Measurements from ENCODE around the gene LBX1. TPM values are rescaled to one million over a fixed set of nuclear protein-coding genes. Genes with fewer than 3 reads are reported as not detected.
"Not testable (repeated sequence)": the region's sequence is repeated elsewhere in the genome, so short reads cannot be mapped to it uniquely, and the experiment has no call there.

LBX1 gene
- total RNA-seq, 2 experiments from 2014 or later, result not detected

DNA sequence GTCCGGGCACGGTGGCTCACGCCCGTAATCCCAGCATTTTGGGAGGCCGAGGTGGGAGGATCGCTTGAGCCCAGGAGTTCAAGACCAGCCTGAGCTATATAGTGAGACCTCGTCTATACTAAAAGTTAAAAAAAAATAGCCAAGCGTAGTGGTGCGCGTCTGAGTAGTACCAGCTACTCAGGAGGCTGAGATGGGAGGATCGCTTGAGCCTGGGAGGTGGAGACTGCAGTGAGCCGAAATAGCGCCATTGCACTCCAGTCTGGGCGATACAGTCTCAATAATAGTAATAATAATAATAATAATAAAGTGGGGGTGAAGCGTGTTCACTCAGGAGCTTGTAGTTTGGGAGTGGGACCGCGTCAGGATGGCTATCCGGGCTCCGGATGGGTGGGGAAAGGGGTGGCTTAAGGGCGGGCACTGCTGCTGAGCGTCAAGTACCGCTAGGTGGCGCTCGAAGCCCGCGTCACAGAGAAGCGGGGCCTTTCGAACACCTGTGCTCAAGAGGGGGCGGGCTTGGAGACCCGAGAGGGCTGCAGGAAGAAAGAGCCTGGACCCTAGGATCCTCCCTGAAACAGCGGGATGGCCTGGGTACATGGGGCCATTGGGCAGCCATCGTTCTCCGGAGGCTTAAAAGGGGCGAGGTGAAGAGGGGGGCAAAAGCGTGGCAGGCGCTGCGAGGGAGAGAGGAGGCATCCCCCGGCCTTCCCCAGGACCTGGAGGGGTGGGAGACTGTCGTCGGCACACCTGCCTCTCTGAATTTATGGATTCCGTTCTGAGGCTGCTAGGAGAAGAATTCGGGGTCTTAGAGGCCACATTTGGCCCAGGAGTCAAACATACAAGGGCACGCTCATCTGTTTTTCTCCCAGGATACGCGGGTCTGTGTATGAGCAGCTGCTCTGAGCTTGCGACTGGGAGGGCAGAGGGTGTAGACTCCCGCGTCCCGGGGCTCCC lies 14.5 kb downstream of the LBX1 start:
- peaks cover 24% of the 10 kb centered on the region for H3K4me1 Mint-ChIP-seq
- H3K27me3 Mint-ChIP-seq, result peaks cover 96% of the 10 kb centered on the region
- no peak overlapping the region for H3K27ac Mint-ChIP-seq
- H3K4me3 Mint-ChIP-seq, result peak overlapping the region; percentile 75
- no peaks in the 10 kb centered on the region for H3K9me3 Mint-ChIP-seq
- no peaks in the 10 kb centered on the region for H3K36me3 Mint-ChIP-seq
- DNase-seq, result peak; percentile 76

- H3K36me3 Mint-ChIP-seq, result no peaks in the 10 kb centered on the region
- H3K27me3 Mint-ChIP-seq, result peaks cover 65% of the 10 kb centered on the region
- no peak for DNase-seq
- H3K4me3 Mint-ChIP-seq, result no peak overlapping the region
- no peak overlapping the region for H3K27ac Mint-ChIP-seq
- no peaks in the 10 kb centered on the region for H3K4me1 Mint-ChIP-seq
- H3K9me3 Mint-ChIP-seq, result no peaks in the 10 kb centered on the region
Observed at GRCh38 chr10:101208543-101208942, 20.7 kb downstream of the LBX1 start.

DNA sequence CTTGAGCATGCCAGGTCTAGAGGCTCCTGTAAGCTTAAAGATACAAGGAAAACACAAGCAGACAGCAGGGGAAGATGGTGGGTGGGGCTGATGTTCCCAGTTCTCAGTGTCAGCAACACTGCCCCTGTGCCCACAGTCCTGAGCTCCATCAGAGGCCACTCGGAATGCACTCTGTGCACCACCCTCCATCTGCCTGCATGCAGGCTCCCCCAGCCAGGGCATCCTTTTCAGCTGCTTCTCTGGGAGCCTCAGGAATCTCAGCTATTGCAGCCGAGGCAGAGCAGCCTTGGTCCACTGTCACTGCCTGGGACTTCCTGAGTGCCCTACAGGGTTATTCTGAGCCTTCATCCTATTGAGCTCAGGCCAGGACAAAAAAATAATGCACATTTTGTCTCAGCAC lies 22.2 kb downstream of the LBX1 start:
- no peak overlapping the region for H3K27ac Mint-ChIP-seq
- no peaks in the 10 kb centered on the region for H3K36me3 Mint-ChIP-seq
- DNase-seq, result no peak
- H3K27me3 Mint-ChIP-seq, result peaks cover 54% of the 10 kb centered on the region
- H3K4me3 Mint-ChIP-seq, result no peak overlapping the region
- H3K9me3 Mint-ChIP-seq, result no peaks in the 10 kb centered on the region
- H3K4me1 Mint-ChIP-seq, result no peaks in the 10 kb centered on the region

- not testable (repeated sequence) for H3K9me3 Mint-ChIP-seq, DNase-seq
Observed at GRCh38 chr10:101202667-101203066, 26.6 kb downstream of the LBX1 start.

DNA sequence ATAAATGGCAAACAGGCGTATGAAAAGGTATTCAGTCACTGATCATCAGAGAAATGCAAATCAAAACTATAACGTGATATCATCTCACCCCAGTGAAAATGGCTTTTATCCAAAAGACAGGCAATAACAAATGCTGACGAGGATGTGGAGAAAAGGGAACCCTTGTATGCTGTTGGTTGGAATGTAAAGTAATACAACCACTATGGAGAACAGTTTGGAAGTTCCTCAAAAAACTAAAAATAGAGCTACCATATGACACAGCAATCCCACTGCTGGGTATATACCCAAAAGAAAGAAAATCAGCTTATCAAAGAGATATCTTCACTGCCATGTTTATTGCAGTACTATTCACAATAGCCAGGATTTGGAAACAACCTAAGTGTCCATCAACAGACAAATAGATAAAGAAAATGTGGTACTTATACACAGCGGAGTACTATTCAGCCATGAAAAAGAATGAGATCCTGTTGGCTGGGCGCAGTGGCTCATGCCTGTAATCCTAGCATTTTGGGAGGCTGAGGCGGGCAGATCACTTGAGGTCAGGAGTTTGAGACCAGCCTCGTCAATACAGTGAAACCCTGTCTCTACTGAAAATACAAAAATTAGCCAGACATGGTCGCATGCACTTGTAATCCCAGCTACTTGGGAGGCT lies 30.8 kb downstream of the LBX1 start:
- not testable (repeated sequence) for H3K4me1 Mint-ChIP-seq, H3K36me3 Mint-ChIP-seq, DNase-seq, H3K4me3 Mint-ChIP-seq, H3K27ac Mint-ChIP-seq, H3K9me3 Mint-ChIP-seq
- peaks cover 12% of the 10 kb centered on the region for H3K27me3 Mint-ChIP-seq

More at GRCh38 chr10:101202667-101203066, 26.6 kb downstream of the LBX1 start:
- H3K27me3 Mint-ChIP-seq, result peaks cover 25% of the 10 kb centered on the region
- not testable (repeated sequence) for H3K4me1 Mint-ChIP-seq, H3K27ac Mint-ChIP-seq, H3K4me3 Mint-ChIP-seq, H3K36me3 Mint-ChIP-seq

- no peaks in the 10 kb centered on the region for H3K36me3 Mint-ChIP-seq
- no peaks in the 10 kb centered on the region for H3K9me3 Mint-ChIP-seq
- peaks cover 14% of the 10 kb centered on the region for H3K27me3 Mint-ChIP-seq
- H3K4me3 Mint-ChIP-seq, result no peak overlapping the region
- no peak for DNase-seq
- H3K4me1 Mint-ChIP-seq, result peaks cover under 1% of the 10 kb centered on the region
- H3K27ac Mint-ChIP-seq, result no peak overlapping the region
Observed at GRCh38 chr10:101195921-101196320, 33.3 kb downstream of the LBX1 start.

- Mint-ChIP-seq H3K4me1 (peaks cover 5% of the 10 kb centered on the region), H3K4me3 (no peak overlapping the region), H3K9me3 (no peaks in the 10 kb centered on the region), H3K27ac (no peak overlapping the region), H3K36me3 (no peaks in the 10 kb centered on the region), H3K27me3 (peaks cover 6% of the 10 kb centered on the region)
- no peak for DNase-seq
Observed at GRCh38 chr10:101189461-101190401, 39.5 kb downstream of the LBX1 start.

DNA sequence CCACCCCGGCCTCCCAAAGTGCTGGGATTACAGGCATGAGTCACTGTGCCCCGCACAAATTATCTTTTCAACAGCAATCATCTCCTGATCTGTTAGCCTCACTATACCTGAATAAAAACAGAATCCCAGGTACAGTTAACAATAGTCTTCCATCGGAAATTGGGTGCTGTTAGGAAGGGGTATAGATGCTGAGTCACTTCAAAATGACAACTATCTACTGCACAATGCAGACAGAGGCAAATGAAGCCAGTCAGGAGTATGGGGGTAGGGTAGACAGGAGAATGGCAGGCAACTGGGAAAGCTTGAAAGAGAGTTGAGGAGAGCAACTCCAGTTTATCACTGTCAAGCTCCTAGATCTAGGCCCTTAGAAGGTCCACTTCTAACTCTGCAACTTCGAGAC lies 40.3 kb downstream of the LBX1 start:
- H3K36me3 Mint-ChIP-seq, result no peaks in the 10 kb centered on the region
- peaks cover 6% of the 10 kb centered on the region for H3K27me3 Mint-ChIP-seq
- DNase-seq, result no peak
- H3K4me3 Mint-ChIP-seq, result no peak overlapping the region
- peaks cover 5% of the 10 kb centered on the region for H3K4me1 Mint-ChIP-seq
- no peaks in the 10 kb centered on the region for H3K9me3 Mint-ChIP-seq
- H3K27ac Mint-ChIP-seq, result no peak overlapping the region

- no peaks in the 10 kb centered on the region for H3K4me1 Mint-ChIP-seq
- no peak overlapping the region for H3K4me3 Mint-ChIP-seq
- no peaks in the 10 kb centered on the region for H3K36me3 Mint-ChIP-seq
- peaks cover 22% of the 10 kb centered on the region for H3K27me3 Mint-ChIP-seq
- no peaks in the 10 kb centered on the region for H3K9me3 Mint-ChIP-seq
- H3K27ac Mint-ChIP-seq, result no peak overlapping the region
- DNase-seq, result no peak
Observed at GRCh38 chr10:101183458-101184183, 45.6 kb downstream of the LBX1 start.

GRCh38 chr10:101182936-101183335 lies 46.3 kb downstream of the LBX1 start:
- Mint-ChIP-seq H3K4me1 (no peaks in the 10 kb centered on the region), H3K27me3 (peaks cover 28% of the 10 kb centered on the region), H3K36me3 (no peaks in the 10 kb centered on the region), H3K4me3 (no peak overlapping the region), H3K27ac (no peak overlapping the region), H3K9me3 (no peaks in the 10 kb centered on the region)
- DNase-seq, result no peak

Other genes starting within 250 kb of the LBX1 start
- 10 to 100 TPM; 56.3 to 58.1 TPM for gene MRPL43, start 242.0 kb downstream of the LBX1 start, total RNA-seq
- 10 to 100 TPM; 40.6 to 41.9 TPM for gene TWNK, start 241.9 kb downstream of the LBX1 start, total RNA-seq
- 10 to 100 TPM; 10.4 to 12.1 TPM for gene LZTS2, start 229.7 kb downstream of the LBX1 start, total RNA-seq
- under 1 TPM; 0.14 to 0.66 TPM for gene PDZD7, start 198.3 kb downstream of the LBX1 start, total RNA-seq
- 10 to 100 TPM; 12.6 to 13.9 TPM for gene SFXN3, start 198.2 kb downstream of the LBX1 start, total RNA-seq
- gene KAZALD1, start 167.5 kb downstream of the LBX1 start, total RNA-seq, result under 1 TPM; 0.25 to 0.28 TPM
- not detected for gene TLX1, start 98.2 kb downstream of the LBX1 start, total RNA-seq
- 10 to 100 TPM; 14.0 to 14.3 TPM for gene BTRC, start 124.7 kb upstream of the LBX1 start, total RNA-seq

Data from activated naive CD8-positive, alpha-beta T cell treated with anti-CD3 and anti-CD28 coated beads for 36 hours (primary cell).